GM23338 (cell line): ENCODE measurements around the gene CUX1. TPM values are rescaled to one million over a fixed set of nuclear protein-coding genes. Genes with fewer than 3 reads are reported as not detected.
A peak's percentile ranks its signal among the peaks of the same experiment; 100 is the strongest.

Experiments used
- ATAC-seq: fragments of 200-7000 bp; cut with Tn5 transposase; 3 replicates; pipeline ENCODE4 v1.9.1; 2020
- DNase-seq: peaks from one replicate; pipeline ENCODE4 v3.0.0-alpha.2; 2015; ENCODE audit warnings: low spot score
- H2AFZ ChIP-seq: fragments of 200-600 bp; sonication (generic); 2 replicates; pipeline ENCODE4 v1.8.0; 2016; ENCODE audit warnings: antibody characterized with exemption, mild to moderate bottlenecking, moderate library complexity
- H3F3A ChIP-seq: fragments of 200-600 bp; sonication (generic); replicated peaks from 2 replicates; pipeline ENCODE4 v1.8.0; 2017; ENCODE audit warnings: antibody characterized with exemption, mixed run types, low read depth
- H3K27ac ChIP-seq: fragments of 200-600 bp; sonication (generic); 2 replicates; pipeline ENCODE4 v1.6.1; 2016; ENCODE audit warnings: low read depth
- H3K27me3 ChIP-seq: fragments of 200-600 bp; sonication (generic); 2 replicates; pipeline ENCODE4 v1.8.0; 2016; ENCODE audit warnings: mild to moderate bottlenecking, mixed run types, moderate library complexity; ENCODE audit not compliant: insufficient read depth
- H3K36me3 ChIP-seq: fragments of 200-600 bp; sonication (generic); 2 replicates; pipeline ENCODE4 v1.8.0; 2016; ENCODE audit warnings: mild to moderate bottlenecking; ENCODE audit not compliant: insufficient read depth
- H3K4me1 ChIP-seq: fragments of 200-600 bp; sonication (generic); 2 replicates; pipeline ENCODE4 v1.8.0; 2016; ENCODE audit warnings: mild to moderate bottlenecking, moderate library complexity; ENCODE audit not compliant: insufficient read depth
- H3K4me2 ChIP-seq: fragments of 200-600 bp; sonication (generic); 2 replicates; pipeline ENCODE4 v1.7.1; 2017; ENCODE audit warnings: mixed run types
- H3K4me3 ChIP-seq: fragments of 200-600 bp; sonication (generic); 2 replicates; pipeline ENCODE4 v1.6.1; 2016; ENCODE audit warnings: mixed run types
- H3K79me2 ChIP-seq: fragments of 200-600 bp; sonication (generic); replicated peaks from 2 replicates; pipeline ENCODE4 v1.8.0; 2017; ENCODE audit warnings: mild to moderate bottlenecking; ENCODE audit not compliant: insufficient read depth
- H3K9me2 ChIP-seq: fragments of 200-600 bp; sonication (generic); 2 replicates; pipeline ENCODE4 v1.8.0; 2017; ENCODE audit not compliant: insufficient read depth
- H4K20me1 ChIP-seq: fragments of 200-600 bp; sonication (generic); replicated peaks from 2 replicates; pipeline ENCODE4 v1.8.0; 2017; ENCODE audit warnings: mild to moderate bottlenecking; ENCODE audit not compliant: insufficient read depth
- H3K27ac Mint-ChIP-seq: 2 replicates; pipeline ENCODE4 v1.8.0; 2020; ENCODE audit warnings: inconsistent platforms, mild to moderate bottlenecking, moderate library complexity, mixed read lengths
- H3K27me3 Mint-ChIP-seq: 3 replicates; pipeline ENCODE4 v1.8.0; 2022; ENCODE audit warnings: low read depth, mild to moderate bottlenecking, moderate library complexity, mixed read lengths, inconsistent platforms; ENCODE audit not compliant: insufficient read depth, poor library complexity
- H3K36me3 Mint-ChIP-seq: 3 replicates; pipeline ENCODE4 v1.8.0; 2021; ENCODE audit warnings: low read depth, mild to moderate bottlenecking, inconsistent platforms, moderate library complexity, mixed read lengths
- H3K4me1 Mint-ChIP-seq: 3 replicates; pipeline ENCODE4 v1.8.0; 2020; ENCODE audit warnings: mild to moderate bottlenecking, inconsistent platforms, mixed read lengths
- H3K4me3 Mint-ChIP-seq: 3 replicates; pipeline ENCODE4 v1.8.0; 2021; ENCODE audit warnings: moderate library complexity, mild to moderate bottlenecking, inconsistent platforms, mixed read lengths
- H3K9me3 Mint-ChIP-seq: 3 replicates; pipeline ENCODE4 v1.8.0; 2020; ENCODE audit warnings: moderate library complexity, mild to moderate bottlenecking, inconsistent platforms, mixed read lengths
- EZH2 ChIP-seq: fragments of 200-600 bp; sonication (generic); IDR thresholded peaks from one replicate; pipeline ENCODE4 v1.8.0; 2017; ENCODE audit warnings: antibody characterized with exemption, mild to moderate bottlenecking, low read depth; ENCODE audit not compliant: unreplicated experiment
- STAT1 ChIP-seq: IDR thresholded peaks from one replicate; pipeline ENCODE4 v1.6.1; 2016; ENCODE audit warnings: antibody characterized with exemption; ENCODE audit not compliant: unreplicated experiment
- polyA plus RNA-seq: library from polyadenylated mRNA; unstranded; fragments of >200 nt; fragmentation: Nextera tagmentation; extraction: Ambion mirVana; gene quantifications from 2 replicates; pipeline ENCODE4 v1.2.1, GENCODE V29; 2016
- total RNA-seq: library from RNA; depleted of rRNA; stranded (reverse); fragments of >200 nt; shearing (Covaris generic); gene quantifications from 2 replicates; pipeline ENCODE4 v1.2.3, GENCODE V29; 2014
- TF ChIP-seq, protein P1 (sequence below): IDR thresholded peaks from one replicate; pipeline ENCODE4 v1.6.1; 2018; ENCODE audit warnings: antibody characterized with exemption; ENCODE audit not compliant: unreplicated experiment
- TF ChIP-seq, protein P2 (sequence below): fragments of 250-450 bp; sonication (Bioruptor Pico); IDR thresholded peaks from 2 replicates; pipeline ENCODE4 v1.5.0; 2020; ENCODE audit warnings: mild to moderate bottlenecking, moderate library complexity

Gene CUX1
- total and polyA plus RNA-seq, 2 experiments from 2014 or later = 49.9 to 64.0 TPM

DNA sequence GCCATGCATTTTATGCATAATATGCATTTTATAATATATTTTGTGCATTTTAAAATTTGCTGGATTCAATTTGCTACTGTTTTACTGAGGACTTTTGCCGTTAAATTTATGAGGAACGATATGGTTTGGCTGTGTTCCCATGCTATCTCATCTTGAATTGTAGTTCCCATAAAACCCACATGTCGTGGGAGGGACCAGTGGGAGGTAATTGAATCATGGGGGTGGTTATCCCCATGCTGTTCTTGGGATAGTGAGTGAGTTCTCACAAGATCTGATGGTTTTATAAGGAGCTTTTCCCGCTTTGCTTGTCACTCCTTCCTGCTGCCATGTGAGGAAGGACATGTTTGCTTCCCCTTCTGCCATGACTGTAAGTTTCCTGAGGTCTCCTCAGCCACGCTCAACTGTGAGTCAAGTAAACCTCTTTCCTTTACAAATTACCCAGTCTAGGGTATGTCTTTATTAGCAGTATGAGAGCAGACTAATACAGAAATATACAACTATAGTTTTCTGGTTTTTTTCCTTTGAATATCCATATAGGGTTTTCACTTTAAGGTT is 267.9 kb downstream of the CUX1 start (continued):
- TF ChIP-seq, protein P1, sequence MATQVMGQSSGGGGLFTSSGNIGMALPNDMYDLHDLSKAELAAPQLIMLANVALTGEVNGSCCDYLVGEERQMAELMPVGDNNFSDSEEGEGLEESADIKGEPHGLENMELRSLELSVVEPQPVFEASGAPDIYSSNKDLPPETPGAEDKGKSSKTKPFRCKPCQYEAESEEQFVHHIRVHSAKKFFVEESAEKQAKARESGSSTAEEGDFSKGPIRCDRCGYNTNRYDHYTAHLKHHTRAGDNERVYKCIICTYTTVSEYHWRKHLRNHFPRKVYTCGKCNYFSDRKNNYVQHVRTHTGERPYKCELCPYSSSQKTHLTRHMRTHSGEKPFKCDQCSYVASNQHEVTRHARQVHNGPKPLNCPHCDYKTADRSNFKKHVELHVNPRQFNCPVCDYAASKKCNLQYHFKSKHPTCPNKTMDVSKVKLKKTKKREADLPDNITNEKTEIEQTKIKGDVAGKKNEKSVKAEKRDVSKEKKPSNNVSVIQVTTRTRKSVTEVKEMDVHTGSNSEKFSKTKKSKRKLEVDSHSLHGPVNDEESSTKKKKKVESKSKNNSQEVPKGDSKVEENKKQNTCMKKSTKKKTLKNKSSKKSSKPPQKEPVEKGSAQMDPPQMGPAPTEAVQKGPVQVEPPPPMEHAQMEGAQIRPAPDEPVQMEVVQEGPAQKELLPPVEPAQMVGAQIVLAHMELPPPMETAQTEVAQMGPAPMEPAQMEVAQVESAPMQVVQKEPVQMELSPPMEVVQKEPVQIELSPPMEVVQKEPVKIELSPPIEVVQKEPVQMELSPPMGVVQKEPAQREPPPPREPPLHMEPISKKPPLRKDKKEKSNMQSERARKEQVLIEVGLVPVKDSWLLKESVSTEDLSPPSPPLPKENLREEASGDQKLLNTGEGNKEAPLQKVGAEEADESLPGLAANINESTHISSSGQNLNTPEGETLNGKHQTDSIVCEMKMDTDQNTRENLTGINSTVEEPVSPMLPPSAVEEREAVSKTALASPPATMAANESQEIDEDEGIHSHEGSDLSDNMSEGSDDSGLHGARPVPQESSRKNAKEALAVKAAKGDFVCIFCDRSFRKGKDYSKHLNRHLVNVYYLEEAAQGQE = no peak
- TF ChIP-seq STAT1 = no peak

DNA sequence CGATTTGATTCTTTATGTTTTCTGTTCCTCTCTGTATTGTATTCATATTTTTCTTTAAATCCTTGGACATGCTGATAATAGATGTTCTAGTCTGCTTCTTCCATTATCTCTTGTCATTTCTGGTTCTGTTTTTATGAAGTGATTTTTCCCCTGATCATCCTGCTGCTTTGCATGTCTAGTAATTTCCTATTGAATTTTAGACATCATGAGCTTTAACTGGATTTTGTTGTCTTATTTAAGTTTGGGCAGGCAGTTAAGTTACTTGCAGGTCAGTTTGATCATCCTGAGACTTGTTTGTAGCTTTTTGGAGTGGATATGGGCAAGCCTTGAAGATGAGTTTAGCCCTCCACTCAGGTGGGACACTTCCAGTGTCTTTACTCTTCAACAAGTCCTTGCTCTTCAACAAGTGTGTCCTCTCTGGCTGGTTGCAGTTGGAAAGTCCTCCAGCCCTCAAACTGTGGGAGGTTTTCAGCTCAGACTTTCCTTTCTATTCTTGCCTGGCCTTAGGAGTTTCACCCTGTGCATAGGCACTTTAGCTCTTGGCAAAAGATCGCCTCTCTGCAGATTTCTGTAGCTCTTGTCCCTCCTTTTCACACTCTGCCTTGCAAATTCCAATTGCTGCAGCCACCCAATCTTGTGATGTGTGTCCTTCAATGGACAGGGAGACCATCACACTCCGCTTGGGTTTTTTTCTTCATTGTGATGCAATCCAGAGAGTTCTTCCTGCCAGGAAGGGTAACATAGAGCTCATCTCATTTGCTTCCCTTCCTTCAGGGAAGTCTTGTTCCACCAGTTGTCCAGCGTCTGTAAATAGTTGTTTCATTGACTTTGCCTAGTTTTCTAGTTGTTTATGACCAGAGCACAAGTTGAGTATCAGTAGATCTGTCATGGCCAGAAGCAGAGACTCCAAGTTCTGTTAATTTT is 272.0 kb downstream of the CUX1 start:
- no peaks in the 10 kb centered on the region for H3K36me3 ChIP-seq
- Mint-ChIP-seq H3K4me1 (peaks cover 35% of the 10 kb centered on the region), H3K36me3 (peaks cover 24% of the 10 kb centered on the region), H3K4me3 (no peak overlapping the region), H3K27ac (peak overlapping the region; percentile 12; the same call in 1 of the 2 replicates), H3K9me3 (peaks cover 8% of the 10 kb centered on the region), H3K27me3 (peaks cover 7% of the 10 kb centered on the region)
- no peak for DNase-seq
- no peaks in the 10 kb centered on the region for H3K9me2 ChIP-seq
- no peak overlapping the region for H2AFZ ChIP-seq
- H3K79me2 ChIP-seq = peaks cover 27% of the 10 kb centered on the region
- H3K4me1 ChIP-seq = peaks cover 31% of the 10 kb centered on the region
- H4K20me1 ChIP-seq = peaks cover 5% of the 10 kb centered on the region; the same call in 1 of the 2 replicates
- H3K27me3 ChIP-seq = no peaks in the 10 kb centered on the region
- H3K4me3 ChIP-seq = no peak overlapping the region
- peaks cover 3% of the 10 kb centered on the region; the same call in 1 of the 2 replicates for H3F3A ChIP-seq
- 0 out of 2 replicates have a peak overlapping the region, but pooled peaks have one; percentile 53 for H3K27ac ChIP-seq
- 0 out of 2 replicates have a peak overlapping the region, but pooled peaks have one; percentile 27 for H3K4me2 ChIP-seq
- ATAC-seq = peak; percentile 42; the same call in 2 of the 3 replicates
- TF ChIP-seq EZH2 = no peak
- TF ChIP-seq, protein P2, sequence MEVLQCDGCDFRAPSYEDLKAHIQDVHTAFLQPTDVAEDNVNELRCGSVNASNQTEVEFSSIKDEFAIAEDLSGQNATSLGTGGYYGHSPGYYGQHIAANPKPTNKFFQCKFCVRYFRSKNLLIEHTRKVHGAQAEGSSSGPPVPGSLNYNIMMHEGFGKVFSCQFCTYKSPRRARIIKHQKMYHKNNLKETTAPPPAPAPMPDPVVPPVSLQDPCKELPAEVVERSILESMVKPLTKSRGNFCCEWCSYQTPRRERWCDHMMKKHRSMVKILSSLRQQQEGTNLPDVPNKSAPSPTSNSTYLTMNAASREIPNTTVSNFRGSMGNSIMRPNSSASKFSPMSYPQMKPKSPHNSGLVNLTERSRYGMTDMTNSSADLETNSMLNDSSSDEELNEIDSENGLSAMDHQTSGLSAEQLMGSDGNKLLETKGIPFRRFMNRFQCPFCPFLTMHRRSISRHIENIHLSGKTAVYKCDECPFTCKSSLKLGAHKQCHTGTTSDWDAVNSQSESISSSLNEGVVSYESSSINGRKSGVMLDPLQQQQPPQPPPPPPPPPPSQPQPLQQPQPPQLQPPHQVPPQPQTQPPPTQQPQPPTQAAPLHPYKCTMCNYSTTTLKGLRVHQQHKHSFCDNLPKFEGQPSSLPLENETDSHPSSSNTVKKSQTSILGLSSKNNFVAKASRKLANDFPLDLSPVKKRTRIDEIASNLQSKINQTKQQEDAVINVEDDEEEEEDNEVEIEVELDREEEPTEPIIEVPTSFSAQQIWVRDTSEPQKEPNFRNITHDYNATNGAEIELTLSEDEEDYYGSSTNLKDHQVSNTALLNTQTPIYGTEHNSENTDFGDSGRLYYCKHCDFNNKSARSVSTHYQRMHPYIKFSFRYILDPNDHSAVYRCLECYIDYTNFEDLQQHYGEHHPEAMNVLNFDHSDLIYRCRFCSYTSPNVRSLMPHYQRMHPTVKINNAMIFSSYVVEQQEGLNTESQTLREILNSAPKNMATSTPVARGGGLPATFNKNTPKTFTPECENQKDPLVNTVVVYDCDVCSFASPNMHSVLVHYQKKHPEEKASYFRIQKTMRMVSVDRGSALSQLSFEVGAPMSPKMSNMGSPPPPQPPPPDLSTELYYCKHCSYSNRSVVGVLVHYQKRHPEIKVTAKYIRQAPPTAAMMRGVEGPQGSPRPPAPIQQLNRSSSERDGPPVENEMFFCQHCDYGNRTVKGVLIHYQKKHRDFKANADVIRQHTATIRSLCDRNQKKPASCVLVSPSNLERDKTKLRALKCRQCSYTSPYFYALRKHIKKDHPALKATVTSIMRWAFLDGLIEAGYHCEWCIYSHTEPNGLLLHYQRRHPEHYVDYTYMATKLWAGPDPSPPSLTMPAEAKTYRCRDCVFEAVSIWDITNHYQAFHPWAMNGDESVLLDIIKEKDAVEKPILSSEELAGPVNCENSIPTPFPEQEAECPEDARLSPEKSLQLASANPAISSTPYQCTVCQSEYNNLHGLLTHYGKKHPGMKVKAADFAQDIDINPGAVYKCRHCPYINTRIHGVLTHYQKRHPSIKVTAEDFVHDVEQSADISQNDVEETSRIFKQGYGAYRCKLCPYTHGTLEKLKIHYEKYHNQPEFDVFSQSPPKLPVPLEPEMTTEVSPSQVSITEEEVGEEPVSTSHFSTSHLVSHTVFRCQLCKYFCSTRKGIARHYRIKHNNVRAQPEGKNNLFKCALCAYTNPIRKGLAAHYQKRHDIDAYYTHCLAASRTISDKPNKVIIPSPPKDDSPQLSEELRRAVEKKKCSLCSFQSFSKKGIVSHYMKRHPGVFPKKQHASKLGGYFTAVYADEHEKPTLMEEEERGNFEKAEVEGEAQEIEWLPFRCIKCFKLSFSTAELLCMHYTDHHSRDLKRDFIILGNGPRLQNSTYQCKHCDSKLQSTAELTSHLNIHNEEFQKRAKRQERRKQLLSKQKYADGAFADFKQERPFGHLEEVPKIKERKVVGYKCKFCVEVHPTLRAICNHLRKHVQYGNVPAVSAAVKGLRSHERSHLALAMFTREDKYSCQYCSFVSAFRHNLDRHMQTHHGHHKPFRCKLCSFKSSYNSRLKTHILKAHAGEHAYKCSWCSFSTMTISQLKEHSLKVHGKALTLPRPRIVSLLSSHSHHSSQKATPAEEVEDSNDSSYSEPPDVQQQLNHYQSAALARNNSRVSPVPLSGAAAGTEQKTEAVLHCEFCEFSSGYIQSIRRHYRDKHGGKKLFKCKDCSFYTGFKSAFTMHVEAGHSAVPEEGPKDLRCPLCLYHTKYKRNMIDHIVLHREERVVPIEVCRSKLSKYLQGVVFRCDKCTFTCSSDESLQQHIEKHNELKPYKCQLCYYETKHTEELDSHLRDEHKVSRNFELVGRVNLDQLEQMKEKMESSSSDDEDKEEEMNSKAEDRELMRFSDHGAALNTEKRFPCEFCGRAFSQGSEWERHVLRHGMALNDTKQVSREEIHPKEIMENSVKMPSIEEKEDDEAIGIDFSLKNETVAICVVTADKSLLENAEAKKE (CRISPR knock-in tag) = no peak
